WTC11 (cell line): ENCODE data around the gene HYCC2. TPM values are rescaled to one million over a fixed set of nuclear protein-coding genes. Genes with fewer than 3 reads are reported as not detected.

ENCODE experiments used
- ATAC-seq: fragments of 200-7000 bp; cut with Tn5 transposase; 2 replicates; pipeline ENCODE4 v1.10.0; 2021; ENCODE audit warnings: mild to moderate bottlenecking, moderate library complexity
- CTCF ChIA-PET: fragments of 300-600 bp; sonication (Branson Sonifier 250); formaldehyde crosslinking; loops from one replicate; lab custom pipeline; 2021; ENCODE audit warnings: antibody characterized with exemption; lab: Charles Lee
- POLR2A ChIA-PET: fragments of 350-600 bp; sonication (Branson Sonifier 250); formaldehyde crosslinking; loops from one replicate; lab custom pipeline; 2021; ENCODE audit warnings: antibody characterized with exemption; lab: Charles Lee
- DNase-seq: peaks from one replicate; pipeline ENCODE4 v3.0.0; 2021; ENCODE audit warnings: low spot score
- H3K27ac Mint-ChIP-seq: 2 replicates; pipeline ENCODE4 v1.8.0; 2021; ENCODE audit warnings: mixed read lengths
- H3K27me3 Mint-ChIP-seq: 2 replicates; pipeline ENCODE4 v1.8.0; 2021; ENCODE audit warnings: low read depth, mild to moderate bottlenecking, moderate library complexity, mixed read lengths
- H3K36me3 Mint-ChIP-seq: 2 replicates; pipeline ENCODE4 v1.8.0; 2021; ENCODE audit warnings: mixed read lengths
- H3K4me1 Mint-ChIP-seq: 2 replicates; pipeline ENCODE4 v1.8.0; 2022; ENCODE audit warnings: mixed read lengths
- H3K4me3 Mint-ChIP-seq: 2 replicates; pipeline ENCODE4 v1.8.0; 2021; ENCODE audit warnings: mild to moderate bottlenecking, moderate library complexity, mixed read lengths
- H3K9me3 Mint-ChIP-seq: 2 replicates; pipeline ENCODE4 v1.8.0; 2021; ENCODE audit warnings: mixed read lengths
- AR ChIP-seq: fragments of 250-450 bp; sonication (Bioruptor Pico); IDR thresholded peaks from 2 replicates; pipeline ENCODE4 v1.9.0; 2021; ENCODE audit warnings: mild to moderate bottlenecking
- ARID4B ChIP-seq: sonication (generic); formaldehyde crosslinking; IDR thresholded peaks from 2 replicates; pipeline ENCODE4 v1.8.0; 2023; ENCODE audit warnings: missing genetic modification reagents, mild to moderate bottlenecking, borderline replicate concordance
- ERG ChIP-seq: fragments of 250-450 bp; sonication (Bioruptor Pico); IDR thresholded peaks from 2 replicates; pipeline ENCODE4 v1.8.0; 2021; ENCODE audit warnings: mild to moderate bottlenecking
- ETV6 ChIP-seq: sonication (generic); formaldehyde crosslinking; IDR thresholded peaks from 2 replicates; pipeline ENCODE4 v1.8.1; 2022; ENCODE audit warnings: mild to moderate bottlenecking, missing genetic modification reagents
- GABPB1 ChIP-seq: sonication (generic); formaldehyde crosslinking; IDR thresholded peaks from 2 replicates; pipeline ENCODE4 v1.8.1; 2023; ENCODE audit warnings: mild to moderate bottlenecking, missing genetic modification reagents
- PRDM15 ChIP-seq: sonication (generic); formaldehyde crosslinking; IDR thresholded peaks from 2 replicates; pipeline ENCODE4 v1.8.0; 2022; ENCODE audit warnings: missing genetic modification reagents
- ZBTB43 ChIP-seq: sonication (generic); formaldehyde crosslinking; IDR thresholded peaks from 2 replicates; pipeline ENCODE4 v1.8.1; 2023; ENCODE audit warnings: mild to moderate bottlenecking, missing genetic modification reagents
- ZNF121 ChIP-seq: sonication (generic); formaldehyde crosslinking; IDR thresholded peaks from 2 replicates; pipeline ENCODE4 v1.8.0; 2023; ENCODE audit warnings: missing genetic modification reagents
- ZSCAN18 ChIP-seq: fragments of 250-450 bp; sonication (Bioruptor Pico); IDR thresholded peaks from 2 replicates; pipeline ENCODE4 v2.1.2; 2022; ENCODE audit warnings: mild to moderate bottlenecking, moderate library complexity
- total RNA-seq: library from RNA; stranded (reverse); gene quantifications from 3 replicates; pipeline ENCODE4 v1.2.3, GENCODE V29; 2021

The HYCC2 gene
- total RNA-seq, 1 experiment from 2014 or later, result 10.4 TPM

GRCh38 chr2:201111096-201111495 is 39.6 kb upstream of the HYCC2 start:
- ATAC-seq (no peak), DNase-seq (no peak)
- POLR2A ChIA-PET, result no interaction called here
- Mint-ChIP-seq H3K27me3 (peaks cover 7% of the 10 kb centered on the region; the same call in 1 of the 2 replicates), H3K4me1 (peaks cover 15% of the 10 kb centered on the region), H3K4me3 (no peak overlapping the region), H3K27ac (no peak overlapping the region), H3K9me3 (no peaks in the 10 kb centered on the region), H3K36me3 (no peaks in the 10 kb centered on the region)
- CTCF ChIA-PET, result interaction anchor here (4.0 kb wide), 1 partner anchor 47 kb away, joined by 17 read pairs; no protein-coding TSS in a partner anchor
- TF ChIP-seq ZNF121 (CRISPR knock-in tag), result no peak
- no peak for TF ChIP-seq ERG (CRISPR knock-in tag)
- no peak for TF ChIP-seq ZBTB43 (CRISPR knock-in tag)
- no peak for TF ChIP-seq PRDM15 (CRISPR knock-in tag)
- TF ChIP-seq ZSCAN18 (CRISPR knock-in tag), result no peak
- no peak for TF ChIP-seq AR (CRISPR knock-in tag)
- no peak for TF ChIP-seq ARID4B (CRISPR knock-in tag)
- no peak for TF ChIP-seq ETV6 (CRISPR knock-in tag)
- no peak for TF ChIP-seq GABPB1 (CRISPR knock-in tag)
